Fibroblast of lung (primary cell): ENCODE results near the gene CYP4F12. TPM values are rescaled to one million over a fixed set of nuclear protein-coding genes. Genes with fewer than 3 reads are reported as not detected.

Experiments
- DNase-seq, 2 donors: peaks; one replicate each; pipeline versions ENCODE4 v3.0.0 to v3.0.0-alpha.2; 2010; ENCODE audit warnings: low read depth in 2 of 2
- H2AFZ ChIP-seq: 2 replicates; pipeline ENCODE4 v1.5.1; 2012; ENCODE audit warnings: low read length, control low read depth, inconsistent platforms
- H3K27ac ChIP-seq: 2 replicates; pipeline ENCODE4 v1.5.1; 2011; ENCODE audit warnings: low read length, control low read depth; ENCODE audit not compliant: insufficient read depth
- H3K27me3 ChIP-seq: 2 replicates; pipeline ENCODE4 v1.5.1; 2011; ENCODE audit warnings: mild to moderate bottlenecking, low read length; ENCODE audit not compliant: control insufficient read depth, insufficient read depth
- H3K36me3 ChIP-seq: 2 replicates; pipeline ENCODE4 v1.5.1; 2011; ENCODE audit warnings: low read length; ENCODE audit not compliant: control insufficient read depth, insufficient read depth
- H3K4me1 ChIP-seq: 2 replicates; pipeline ENCODE4 v1.5.1; 2011; ENCODE audit warnings: low read length; ENCODE audit not compliant: control insufficient read depth, insufficient read depth; ENCODE audit errors: extremely low read depth
- H3K4me2 ChIP-seq: 2 replicates; pipeline ENCODE4 v1.5.1; 2011; ENCODE audit warnings: low read length, control low read depth; ENCODE audit not compliant: insufficient read depth; ENCODE audit errors: extremely low read depth
- H3K4me3 ChIP-seq, 4 experiments: fragments of 200-600 bp in 1 of 4; sonication (generic) in 1 of 4; replicated peaks in 1 of 4; 2 replicates each; pipeline ENCODE4 v1.5.1; 2011 to 2016; ENCODE audit warnings: low read length in 4 of 4, low read depth in 3 of 4, mild to moderate bottlenecking in 3 of 4, control low read depth in 2 of 4, inconsistent platforms in 1 of 4, mixed read lengths in 1 of 4; ENCODE audit not compliant: insufficient read depth in 1 of 4; ENCODE audit errors: control extremely low read depth in 1 of 4
- H3K79me2 ChIP-seq: 2 replicates; pipeline ENCODE4 v1.5.1; 2012; ENCODE audit warnings: mild to moderate bottlenecking, low read length, inconsistent platforms; ENCODE audit not compliant: control insufficient read depth, insufficient read depth
- H3K9ac ChIP-seq: 2 replicates; pipeline ENCODE4 v1.5.1; 2011; ENCODE audit warnings: mild to moderate bottlenecking, low read length, control low read depth; ENCODE audit not compliant: insufficient read depth
- H3K9me3 ChIP-seq: 2 replicates; pipeline ENCODE4 v1.5.1; 2012; ENCODE audit warnings: low read depth, low read length; ENCODE audit not compliant: control insufficient read depth, insufficient read depth
- H4K20me1 ChIP-seq: 2 replicates; pipeline ENCODE4 v1.5.1; 2011; ENCODE audit warnings: low read length; ENCODE audit not compliant: control insufficient read depth, insufficient read depth; ENCODE audit errors: extremely low read depth
- CTCF ChIP-seq, 2 donors: IDR thresholded peaks in 1 of 2; conservative IDR thresholded peaks in 1 of 2; 1 replicate in 1 of 2; 2 replicates in 1 of 2; pipeline ENCODE4 v1.5.1; 2011 to 2012; ENCODE audit warnings: low read length in 2 of 2, control low read depth in 1 of 2, inconsistent platforms in 1 of 2, low read depth in 1 of 2, mild to moderate bottlenecking in 1 of 2
- EZH2 ChIP-seq: IDR thresholded peaks from 2 replicates; pipeline ENCODE4 v1.5.1; 2012; ENCODE audit warnings: low read length, control low read depth, mild to moderate bottlenecking; ENCODE audit errors: missing control alignments
- polyA plus RNA-seq, 2 donors: library from polyadenylated mRNA; depleted of rRNA in 1 of 2; stranded (reverse) in 1 of 2; unstranded in 1 of 2; fragments of >200 nt; gene quantifications; 2 replicates each; pipeline ENCODE4 v1.2.1, GENCODE V29; 2011 to 2012; ENCODE audit warnings: missing spikeins in 1 of 2
- total RNA-seq: library from RNA; depleted of rRNA; stranded (reverse); fragments of >200 nt; gene quantifications from 2 replicates; pipeline ENCODE4 v1.2.1, GENCODE V29; 2014

CYP4F12 gene
- total and polyA plus RNA-seq, 2 donors (not counting 1 experiment from before 2014, with no cell fraction given), result not detected

GRCh38 chr19:15701757-15702533 is 29.1 kb downstream of the CYP4F12 start:
- Histone ChIP-seq H3K4me1 (no peaks in the 10 kb centered on the region), H2AFZ (no peak overlapping the region), H3K27me3 (no peaks in the 10 kb centered on the region), H3K9ac (no peak overlapping the region), H4K20me1 (no peaks in the 10 kb centered on the region), H3K79me2 (no peaks in the 10 kb centered on the region), H3K27ac (no peak overlapping the region), H3K4me3 (no peak overlapping the region), H3K9me3 (no peaks in the 10 kb centered on the region), H3K4me2 (no peak overlapping the region), H3K36me3 (no peaks in the 10 kb centered on the region)
- DNase-seq, result no peak
- no peak for TF ChIP-seq CTCF (conservative IDR thresholded peaks at IDR 0.05 in 1 of 2, IDR thresholded peaks at IDR 0.05 in 1 of 2; ENCODE audit: low read depth in 1 of 2, low read length in 2 of 2)
- TF ChIP-seq EZH2, result no peak

- H3K9me3 ChIP-seq, result no peaks in the 10 kb centered on the region
- no peak overlapping the region for H3K27ac ChIP-seq
- H3K36me3 ChIP-seq, result no peaks in the 10 kb centered on the region
- no peak overlapping the region for H3K9ac ChIP-seq
- H3K27me3 ChIP-seq, result no peaks in the 10 kb centered on the region
- no peaks in the 10 kb centered on the region for H4K20me1 ChIP-seq
- no peak overlapping the region for H2AFZ ChIP-seq
- H3K4me1 ChIP-seq, result no peaks in the 10 kb centered on the region
- DNase-seq, result peak in 1 of 2 donors; percentile 3
- H3K79me2 ChIP-seq, result no peaks in the 10 kb centered on the region
- no peak overlapping the region for H3K4me3 ChIP-seq
- TF ChIP-seq CTCF (conservative IDR thresholded peaks at IDR 0.05 in 1 of 2, IDR thresholded peaks at IDR 0.05 in 1 of 2; ENCODE audit: low read depth in 1 of 2, low read length in 2 of 2), result no peak
- no peak for TF ChIP-seq EZH2
- no peak overlapping the region for H3K4me2 ChIP-seq
Observed at GRCh38 chr19:15702534-15702930, 29.6 kb downstream of the CYP4F12 start.

- Histone ChIP-seq H3K4me3 (no peak overlapping the region), H4K20me1 (peaks cover 2% of the 10 kb centered on the region), H3K9me3 (no peaks in the 10 kb centered on the region), H3K79me2 (no peaks in the 10 kb centered on the region), H3K9ac (no peak overlapping the region), H3K4me2 (no peak overlapping the region), H3K4me1 (no peaks in the 10 kb centered on the region), H3K36me3 (no peaks in the 10 kb centered on the region), H3K27ac (no peak overlapping the region), H2AFZ (no peak overlapping the region), H3K27me3 (no peaks in the 10 kb centered on the region)
- DNase-seq, result no peak
- TF ChIP-seq EZH2 (no peak), CTCF (conservative IDR thresholded peaks at IDR 0.05 in 1 of 2, IDR thresholded peaks at IDR 0.05 in 1 of 2; ENCODE audit: low read depth in 1 of 2, low read length in 2 of 2) (no peak)
Observed at GRCh38 chr19:15714638-15715037, 41.8 kb downstream of the CYP4F12 start.
